Hepatocyte (in vitro differentiated cells): Measurements from ENCODE around the gene ADIRF. TPM values are rescaled to one million over a fixed set of nuclear protein-coding genes. Genes with fewer than 3 reads are reported as not detected.
A peak's percentile ranks its signal among the peaks of the same experiment; 100 is the strongest.
"Not testable (repeated sequence)": the region's sequence is repeated elsewhere in the genome, so short reads cannot be mapped to it uniquely, and the experiment has no call there.

Experiments used
- DNase-seq: peaks from one replicate; pipeline ENCODE4 v3.0.0-alpha.2; 2016; ENCODE audit warnings: low spot score
- H2AFZ ChIP-seq: fragments of 200-600 bp; sonication (generic); 2 replicates; pipeline ENCODE4 v1.6.0; 2016; ENCODE audit warnings: antibody characterized with exemption, mild to moderate bottlenecking
- H3K27ac ChIP-seq: fragments of 200-600 bp; sonication (generic); 2 replicates; pipeline ENCODE4 v1.5.1; 2016; ENCODE audit warnings: mild to moderate bottlenecking
- H3K27me3 ChIP-seq: fragments of 200-600 bp; sonication (generic); 2 replicates; pipeline ENCODE4 v1.6.1; 2016
- H3K36me3 ChIP-seq: fragments of 200-600 bp; sonication (generic); replicated peaks from 2 replicates; pipeline ENCODE4 v1.5.1; 2016; ENCODE audit warnings: low read depth; ENCODE audit not compliant: insufficient read depth
- H3K4me1 ChIP-seq: fragments of 200-600 bp; sonication (generic); 2 replicates; pipeline ENCODE4 v1.5.1; 2016; ENCODE audit warnings: mild to moderate bottlenecking, moderate library complexity; ENCODE audit not compliant: insufficient read depth
- H3K4me2 ChIP-seq: fragments of 200-600 bp; sonication (generic); 2 replicates; pipeline ENCODE4 v1.6.0; 2016
- H3K4me3 ChIP-seq: fragments of 200-600 bp; sonication (generic); 2 replicates; pipeline ENCODE4 v1.5.1; 2016; ENCODE audit warnings: mild to moderate bottlenecking
- H3K79me2 ChIP-seq: fragments of 200-600 bp; sonication (generic); 2 replicates; pipeline ENCODE4 v1.6.0; 2017; ENCODE audit warnings: mild to moderate bottlenecking
- H3K9me2 ChIP-seq: fragments of 200-600 bp; sonication (generic); replicated peaks from 2 replicates; pipeline ENCODE4 v1.6.0; 2017; ENCODE audit warnings: mild to moderate bottlenecking; ENCODE audit not compliant: insufficient read depth
- H3K9me3 ChIP-seq: fragments of 200-600 bp; sonication (generic); 2 replicates; pipeline ENCODE4 v1.5.1; 2016; ENCODE audit warnings: low read depth, mild to moderate bottlenecking
- H4K20me1 ChIP-seq: fragments of 200-600 bp; sonication (generic); 2 replicates; pipeline ENCODE4 v1.6.0; 2016; ENCODE audit warnings: mild to moderate bottlenecking; ENCODE audit not compliant: insufficient read depth, poor library complexity, severe bottlenecking
- EZH2 ChIP-seq: fragments of 200-600 bp; sonication (generic); IDR thresholded peaks from 2 replicates; pipeline ENCODE4 v1.6.1; 2016; ENCODE audit warnings: antibody characterized with exemption, mild to moderate bottlenecking, borderline replicate concordance
- EZH2phosphoT487 ChIP-seq: fragments of 200-600 bp; sonication (generic); IDR thresholded peaks from one replicate; pipeline ENCODE4 v1.6.1; 2018; ENCODE audit warnings: antibody characterized with exemption, mild to moderate bottlenecking, low read depth, moderate library complexity; ENCODE audit not compliant: unreplicated experiment, severe bottlenecking
- WGBS: methylation state at CpG from one replicate; pipeline ENCODE4 v1.1.6; 2016; ENCODE audit warnings: low lambda C conversion rate; ENCODE audit errors: missing lambda C conversion rate; 5-methylcytosine and 5-hydroxymethylcytosine counted together
- polyA plus RNA-seq: library from polyadenylated mRNA; unstranded; fragments of >200 nt; fragmentation: Nextera tagmentation; extraction: Ambion mirVana; gene quantifications from 2 replicates; pipeline ENCODE4 v1.2.1, GENCODE V29; 2016
- total RNA-seq: library from RNA; depleted of rRNA; stranded (reverse); fragments of >200 nt; gene quantifications from 2 replicates; pipeline ENCODE4 v1.2.3, GENCODE V29; 2014
- TF ChIP-seq, protein P1 (sequence below): fragments of 200-600 bp; sonication (generic); IDR thresholded peaks from 2 replicates; pipeline ENCODE4 v1.5.1; 2016; ENCODE audit warnings: antibody characterized with exemption, mild to moderate bottlenecking; ENCODE audit not compliant: poor library complexity

The ADIRF gene
- total and polyA plus RNA-seq, 2 experiments from 2014 or later = not detected

DNA sequence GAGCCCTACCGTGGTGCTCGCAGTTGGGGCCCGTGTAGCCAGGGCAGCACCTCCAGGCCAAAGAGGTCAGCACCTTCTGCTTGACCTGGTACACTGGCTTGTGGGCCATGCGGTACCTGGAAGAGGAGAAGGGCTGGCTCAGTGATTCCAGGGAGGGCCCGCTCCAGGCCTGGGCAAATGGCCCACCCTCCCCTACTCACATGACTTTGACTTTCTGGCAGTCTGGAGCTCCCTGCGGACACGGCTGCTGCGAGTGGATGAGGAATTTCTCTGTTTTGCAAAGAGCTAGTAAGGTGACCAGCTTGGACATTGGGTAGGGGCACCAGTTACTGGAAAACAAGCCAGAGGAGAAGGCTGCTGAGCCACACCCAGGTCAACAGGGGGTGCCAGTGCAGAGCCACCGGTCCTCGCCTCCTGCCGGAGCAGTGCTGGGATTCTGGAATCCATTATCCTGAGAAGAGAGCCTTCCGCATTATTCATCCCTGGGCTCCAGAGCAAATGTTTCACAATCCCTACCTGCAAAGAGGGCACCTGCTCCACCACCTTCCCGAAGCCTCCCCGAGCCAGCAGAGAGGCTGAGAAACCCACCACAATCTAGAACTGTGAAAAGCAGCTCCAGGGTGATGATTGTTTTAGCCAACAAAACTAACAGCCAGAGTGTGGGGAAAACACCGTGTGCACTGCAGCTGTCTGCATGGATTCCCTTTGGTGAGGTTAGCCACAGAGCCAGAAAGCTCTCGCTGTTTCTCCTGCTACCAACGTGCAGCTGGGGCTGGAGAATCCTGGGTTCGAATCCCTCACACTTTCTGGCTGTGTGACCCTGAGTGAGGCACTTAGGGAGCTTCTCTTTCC, 22.7 kb upstream of the ADIRF start:
- Histone ChIP-seq H3K79me2 (no peaks in the 10 kb centered on the region), H4K20me1 (no peaks in the 10 kb centered on the region), H3K4me1 (no peaks in the 10 kb centered on the region), H3K9me3 (no peaks in the 10 kb centered on the region), H3K4me3 (no peak overlapping the region), H3K36me3 (no peaks in the 10 kb centered on the region), H3K4me2 (no peak overlapping the region), H3K9me2 (no peaks in the 10 kb centered on the region), H2AFZ (no peak overlapping the region), H3K27me3 (no peaks in the 10 kb centered on the region), H3K27ac (no peak overlapping the region)
- peak; percentile 52 for DNase-seq
- 68% methylated on average over 18 of the region's 18 CpGs for WGBS
- no peak for TF ChIP-seq EZH2
- TF ChIP-seq, protein P1, sequence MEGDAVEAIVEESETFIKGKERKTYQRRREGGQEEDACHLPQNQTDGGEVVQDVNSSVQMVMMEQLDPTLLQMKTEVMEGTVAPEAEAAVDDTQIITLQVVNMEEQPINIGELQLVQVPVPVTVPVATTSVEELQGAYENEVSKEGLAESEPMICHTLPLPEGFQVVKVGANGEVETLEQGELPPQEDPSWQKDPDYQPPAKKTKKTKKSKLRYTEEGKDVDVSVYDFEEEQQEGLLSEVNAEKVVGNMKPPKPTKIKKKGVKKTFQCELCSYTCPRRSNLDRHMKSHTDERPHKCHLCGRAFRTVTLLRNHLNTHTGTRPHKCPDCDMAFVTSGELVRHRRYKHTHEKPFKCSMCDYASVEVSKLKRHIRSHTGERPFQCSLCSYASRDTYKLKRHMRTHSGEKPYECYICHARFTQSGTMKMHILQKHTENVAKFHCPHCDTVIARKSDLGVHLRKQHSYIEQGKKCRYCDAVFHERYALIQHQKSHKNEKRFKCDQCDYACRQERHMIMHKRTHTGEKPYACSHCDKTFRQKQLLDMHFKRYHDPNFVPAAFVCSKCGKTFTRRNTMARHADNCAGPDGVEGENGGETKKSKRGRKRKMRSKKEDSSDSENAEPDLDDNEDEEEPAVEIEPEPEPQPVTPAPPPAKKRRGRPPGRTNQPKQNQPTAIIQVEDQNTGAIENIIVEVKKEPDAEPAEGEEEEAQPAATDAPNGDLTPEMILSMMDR = peak; percentile 32
- TF ChIP-seq EZH2phosphoT487 = no peak

DNA sequence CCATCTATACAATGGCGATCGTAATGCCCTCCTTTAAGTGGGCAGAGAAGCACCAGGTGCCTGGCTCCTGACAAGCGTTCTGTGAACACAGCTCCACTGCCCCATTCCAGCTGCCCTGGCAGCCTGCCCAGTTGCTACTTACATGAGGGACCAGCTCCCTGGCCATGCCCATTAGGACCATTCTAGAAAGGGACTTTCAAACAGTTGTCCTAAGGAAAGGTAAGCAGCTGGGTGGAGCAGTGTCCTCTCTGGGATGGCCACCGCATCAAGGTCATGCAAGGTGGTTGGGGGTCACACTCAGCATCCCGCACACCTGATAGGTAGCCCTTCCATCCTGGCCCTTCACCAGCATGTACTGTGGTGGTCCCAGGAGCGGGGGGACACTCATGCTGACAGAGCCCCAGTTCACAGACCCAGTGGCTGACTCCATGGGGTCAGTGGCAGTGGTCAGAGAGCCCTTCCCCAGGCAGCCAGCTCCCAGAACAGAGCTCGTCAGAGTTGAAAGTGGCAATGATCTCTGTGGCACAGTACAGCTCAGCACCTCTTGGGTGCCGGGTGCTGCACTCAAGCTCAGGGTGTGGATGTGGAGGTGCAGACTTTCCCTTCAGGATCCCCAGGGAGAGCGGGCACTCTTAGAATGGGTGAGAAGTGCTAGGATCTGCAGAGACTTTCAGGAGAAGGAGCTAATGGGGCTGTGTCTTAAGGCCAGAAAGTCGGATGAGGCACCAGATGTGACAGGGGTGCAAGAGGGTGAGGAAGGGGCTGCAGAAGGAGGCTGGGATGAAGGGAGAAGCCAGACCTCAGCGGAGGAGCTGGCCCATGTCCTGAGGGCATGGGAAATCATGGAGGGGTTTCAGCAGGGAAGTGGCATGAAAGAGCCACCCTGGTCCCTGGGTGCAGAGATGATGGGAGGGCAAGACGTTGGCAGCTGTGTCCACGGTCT, 21.8 kb upstream of the ADIRF start:
- WGBS = 91% methylated on average over 13 of the region's 13 CpGs

DNA sequence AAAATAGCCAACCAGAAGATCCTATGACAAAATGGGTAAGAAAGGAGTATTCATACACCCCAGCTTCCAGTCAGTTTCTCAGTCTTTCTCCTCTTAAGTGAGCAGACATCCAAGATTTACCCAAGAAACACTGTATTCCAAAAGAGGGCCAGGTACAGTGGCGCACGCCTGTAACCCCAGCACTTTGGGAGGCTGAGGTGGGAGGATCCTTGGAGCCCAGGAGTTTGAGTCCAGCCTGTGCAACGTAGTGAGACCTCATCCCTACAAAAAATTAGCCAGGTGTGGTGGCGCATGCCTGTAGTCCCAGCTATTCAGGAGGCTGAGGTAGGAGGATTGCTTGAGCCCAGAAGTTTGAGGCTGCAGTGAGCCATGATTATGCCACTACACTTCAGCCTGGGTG, 20.5 kb upstream of the ADIRF start:
- WGBS = 98% methylated on average over 4 of the region's 4 CpGs
- H3K36me3 ChIP-seq, DNase-seq: not testable (repeated sequence)

More for the DNA sequence above, 21.8 kb upstream of the ADIRF start:
- Histone ChIP-seq H2AFZ (no peak overlapping the region), H3K4me3 (no peak overlapping the region), H3K4me1 (no peaks in the 10 kb centered on the region), H3K27me3 (no peaks in the 10 kb centered on the region), H4K20me1 (no peaks in the 10 kb centered on the region), H3K4me2 (no peak overlapping the region), H3K27ac (no peak overlapping the region), H3K79me2 (no peaks in the 10 kb centered on the region), H3K9me2 (no peaks in the 10 kb centered on the region), H3K36me3 (no peaks in the 10 kb centered on the region), H3K9me3 (no peaks in the 10 kb centered on the region)
- DNase-seq = no peak
- TF ChIP-seq EZH2phosphoT487 (no peak), EZH2 (no peak)
- TF ChIP-seq, protein P1 = no peak

DNA sequence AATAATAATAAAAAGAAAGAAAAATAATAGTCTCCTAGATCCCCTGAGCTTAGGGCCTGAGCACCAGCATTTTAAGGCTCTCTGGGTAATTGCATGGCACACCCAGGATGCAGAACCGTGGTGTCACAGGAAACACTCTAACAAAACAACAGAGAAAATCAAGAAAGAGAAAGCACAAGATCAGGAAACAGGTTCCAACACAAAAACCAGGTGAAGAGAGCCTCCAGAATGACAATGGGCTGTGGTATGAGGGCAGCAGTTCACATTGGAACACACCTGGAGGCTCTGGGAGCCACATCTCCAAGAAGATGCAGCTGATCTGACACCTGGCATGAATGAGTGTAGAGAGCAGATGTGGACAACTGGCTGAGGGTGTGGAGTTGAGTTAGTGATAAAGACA, 17.9 kb upstream of the ADIRF start:
- Histone ChIP-seq H3K4me2 (no peak overlapping the region), H2AFZ (no peak overlapping the region), H3K4me3 (no peak overlapping the region), H3K27me3 (no peaks in the 10 kb centered on the region), H3K36me3 (no peaks in the 10 kb centered on the region), H3K79me2 (no peaks in the 10 kb centered on the region), H3K4me1 (peaks cover 15% of the 10 kb centered on the region), H3K9me3 (no peaks in the 10 kb centered on the region), H4K20me1 (no peaks in the 10 kb centered on the region), H3K9me2 (no peaks in the 10 kb centered on the region), H3K27ac (no peak overlapping the region)
- no peak for DNase-seq
- 70% methylated on average over 1 of the region's 1 CpG for WGBS
- no peak for TF ChIP-seq EZH2phosphoT487
- TF ChIP-seq EZH2 = no peak
- TF ChIP-seq, protein P1 = no peak

More for the DNA sequence above, 20.5 kb upstream of the ADIRF start:
- H3K9me2 ChIP-seq, H3K27me3 ChIP-seq, H3K4me3 ChIP-seq, H3K9me3 ChIP-seq, H3K4me2 ChIP-seq, H3K27ac ChIP-seq, H2AFZ ChIP-seq, H3K4me1 ChIP-seq, H4K20me1 ChIP-seq, H3K79me2 ChIP-seq: not testable (repeated sequence)
